Measurements from ENCODE around the gene STARD3NL. TPM values are rescaled to one million over a fixed set of nuclear protein-coding genes. Genes with fewer than 3 reads are reported as not detected.

STARD3NL gene
- total RNA-seq, 4 donors from 2014 or later: 28.3 to 42.9 (median 35.6) TPM

DNA sequence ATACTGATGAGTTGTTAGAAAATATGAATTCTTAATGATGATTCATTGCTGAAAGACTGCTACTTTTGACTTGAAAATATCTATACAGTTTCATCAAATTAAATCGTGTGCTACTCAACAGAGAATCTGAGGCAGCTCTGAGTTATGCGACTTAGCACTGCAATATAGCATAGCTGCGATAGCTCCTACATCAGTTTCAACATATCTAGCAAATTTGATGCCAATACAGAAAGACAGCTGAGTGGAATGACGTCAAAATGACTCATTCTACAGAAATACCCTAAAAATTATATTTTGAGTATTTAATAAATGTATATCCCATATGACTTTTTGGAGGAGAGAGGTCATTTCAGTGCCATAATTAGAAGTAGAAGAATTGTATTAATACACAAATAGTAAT is 96.4 kb downstream of the STARD3NL start:
- 73 to 80% methylated on average over 4 of the region's 4 CpGs for WGBS, 2 donors
- no peak for DNase-seq (ENCODE audit: low spot score in 2 of 2)
- Histone ChIP-seq H3K27me3 (no peaks in the 10 kb centered on the region), H3K9me3 (no peaks in the 10 kb centered on the region), H3K4me1 (no peaks in the 10 kb centered on the region), H3K27ac (no peak overlapping the region), H3K36me3 (no peaks in the 10 kb centered on the region), H3K4me3 (no peak overlapping the region)
- no peak for TF ChIP-seq POLR2A (IDR thresholded peaks at IDR 0.05)
- TF ChIP-seq EP300 (IDR thresholded peaks at IDR 0.05): no peak
- no peak for TF ChIP-seq CTCF (IDR thresholded peaks at IDR 0.05)

DNA sequence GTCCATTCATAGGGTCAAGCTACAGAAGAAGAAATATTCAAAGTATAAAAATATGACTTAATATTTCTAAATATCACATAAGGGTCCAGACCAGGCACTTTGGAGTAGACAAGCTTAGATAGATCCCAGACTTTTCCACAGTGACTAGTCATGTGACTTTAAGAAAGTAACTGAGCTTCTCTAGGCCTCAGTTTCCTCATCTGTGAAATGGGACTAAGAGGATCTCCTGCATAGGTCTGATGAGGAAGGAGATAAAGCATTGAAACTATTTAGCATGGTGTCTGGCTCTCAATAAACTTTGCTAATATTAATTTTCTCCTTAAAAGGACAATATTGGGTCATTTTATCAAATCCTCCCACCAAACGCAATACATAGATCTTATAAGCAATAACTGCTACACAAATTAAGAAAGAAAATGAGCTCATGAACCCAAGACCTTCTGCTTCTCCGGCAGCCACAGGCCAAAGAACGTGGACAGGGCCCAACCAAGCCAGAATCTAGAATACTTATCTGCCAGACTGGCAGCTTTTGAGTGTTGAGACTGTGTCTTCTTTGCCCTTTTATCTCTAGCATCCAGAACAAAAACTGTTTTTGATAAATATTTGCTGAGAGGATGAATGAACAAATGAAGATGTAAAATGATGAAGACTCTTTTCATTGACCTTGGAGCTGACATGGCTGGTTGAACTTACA is 97.0 kb downstream of the STARD3NL start:
- Histone ChIP-seq H3K9me3 (no peaks in the 10 kb centered on the region), H3K27me3 (no peaks in the 10 kb centered on the region), H3K4me1 (no peaks in the 10 kb centered on the region), H3K36me3 (no peaks in the 10 kb centered on the region), H3K27ac (no peak overlapping the region), H3K4me3 (no peak overlapping the region)
- 81 to 86% methylated on average over 3 of the region's 3 CpGs for WGBS, 2 donors
- TF ChIP-seq CTCF (IDR thresholded peaks at IDR 0.05): no peak
- no peak for TF ChIP-seq POLR2A (IDR thresholded peaks at IDR 0.05)
- TF ChIP-seq EP300 (IDR thresholded peaks at IDR 0.05): no peak
- no peak for DNase-seq (ENCODE audit: low spot score in 2 of 2)

- Histone ChIP-seq H3K27me3 (no peaks in the 10 kb centered on the region), H3K4me1 (no peaks in the 10 kb centered on the region), H3K9me3 (no peaks in the 10 kb centered on the region), H3K27ac (no peak overlapping the region), H3K36me3 (no peaks in the 10 kb centered on the region), H3K4me3 (no peak overlapping the region)
- TF ChIP-seq CTCF (IDR thresholded peaks at IDR 0.05): no peak
- TF ChIP-seq POLR2A (IDR thresholded peaks at IDR 0.05): no peak
- no peak for TF ChIP-seq EP300 (IDR thresholded peaks at IDR 0.05)
- 74% methylated on average over 6 of the region's 6 CpGs for WGBS, 2 donors
- no peak for DNase-seq (ENCODE audit: low spot score in 2 of 2)
Observed at GRCh38 chr7:38276096-38276877, 98.2 kb downstream of the STARD3NL start.

DNA sequence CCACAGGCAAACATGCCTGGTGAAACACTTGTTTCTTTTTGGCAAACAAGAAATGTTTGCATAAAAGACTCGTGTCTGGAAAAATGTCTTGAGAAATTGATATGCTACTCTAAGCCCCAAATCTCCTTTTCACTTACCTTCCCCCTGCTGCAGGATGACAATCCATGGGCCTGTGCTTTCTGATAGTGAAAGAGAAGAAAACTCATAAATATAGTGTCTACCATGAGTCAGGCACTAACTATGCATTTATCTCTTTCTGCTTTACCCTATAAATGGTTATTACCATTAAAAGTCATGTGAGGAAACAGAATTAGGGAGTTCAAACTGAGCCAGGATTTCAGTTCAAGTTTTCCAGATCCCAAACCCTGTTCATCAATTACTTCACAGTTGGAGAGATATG is 102.0 kb downstream of the STARD3NL start:
- Histone ChIP-seq H3K4me3 (no peak overlapping the region), H3K4me1 (no peaks in the 10 kb centered on the region), H3K27ac (no peak overlapping the region), H3K36me3 (no peaks in the 10 kb centered on the region), H3K9me3 (no peaks in the 10 kb centered on the region), H3K27me3 (no peaks in the 10 kb centered on the region)
- TF ChIP-seq CTCF (IDR thresholded peaks at IDR 0.05) (no peak), EP300 (IDR thresholded peaks at IDR 0.05) (no peak), POLR2A (IDR thresholded peaks at IDR 0.05) (no peak)
- DNase-seq (ENCODE audit: low spot score in 2 of 2): no peak
- WGBS, 2 donors: 48 to 50% methylated on average over 1 of the region's 1 CpG

Small RNAs within 50 kb of the gene (small RNA-seq; reads per million reads assigned to genes)
- gene TRGJ1 (not detected), gene TRGJ2 (not detected), gene TRGJP (not detected), gene TRGJP1 (not detected), gene TRGJP2 (not detected)

Measured in tibial nerve (tissue), 4 donors.